NCI-H2107 treated with DMSO at 0.1 percent for 48 hours (cell line): ENCODE measurements around the gene SLC38A10.

Experiments
- DNase-seq: peaks from one replicate; lab custom pipeline; 2025; ENCODE audit not compliant: unreplicated experiment; lab: John Stamatoyannopoulos, UW

The SLC38A10 gene

GRCh38 chr17:81210868-81211267, 84.2 kb downstream of the SLC38A10 start:
- DNase-seq, result no peak

DNA sequence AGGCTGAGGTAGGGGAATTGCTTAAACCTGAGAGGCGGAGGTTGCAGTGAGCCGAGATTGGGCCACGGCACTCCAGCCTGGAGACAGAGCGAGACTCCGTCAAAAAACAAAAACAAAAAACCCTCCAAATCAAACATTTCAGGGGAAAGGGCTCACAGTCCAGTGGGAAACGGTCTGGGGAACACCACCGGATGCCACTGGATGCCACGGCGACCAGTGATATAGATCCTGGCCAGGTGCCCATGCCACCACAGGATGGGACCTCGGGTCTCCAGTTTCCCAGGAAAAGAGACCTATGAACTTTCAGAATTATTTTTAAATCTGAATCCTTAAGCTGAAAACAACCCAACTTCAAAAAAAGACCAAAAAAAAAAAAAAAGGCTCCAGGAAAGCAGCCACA, 84.6 kb downstream of the SLC38A10 start:
- DNase-seq, result no peak

- DNase-seq, result no peak
Observed at GRCh38 chr17:81209141-81209540, 86.0 kb downstream of the SLC38A10 start.

DNA sequence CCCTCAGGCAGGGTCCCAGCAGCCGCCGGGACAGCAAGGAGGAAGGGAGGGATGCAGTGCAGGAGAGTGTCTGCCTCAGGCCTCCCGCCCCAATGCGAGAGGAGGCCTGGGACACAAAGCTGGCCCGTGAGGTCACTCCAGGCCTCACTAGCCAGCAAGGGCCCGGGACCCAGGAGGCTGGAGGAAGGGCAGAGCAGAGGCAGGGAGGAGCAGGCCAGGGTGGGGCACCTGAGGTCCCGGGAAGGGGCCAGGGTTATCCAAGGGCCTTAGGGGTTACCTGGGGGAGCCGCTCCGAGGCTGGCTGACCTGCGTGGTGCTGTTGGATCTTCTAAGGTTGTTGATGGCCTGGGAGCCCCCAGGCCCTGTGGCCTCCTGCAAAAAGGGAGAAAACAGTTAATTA, 86.5 kb downstream of the SLC38A10 start:
- no peak for DNase-seq

GRCh38 chr17:81207610-81208581, 87.2 kb downstream of the SLC38A10 start:
- DNase-seq, result peak; percentile 24

GRCh38 chr17:81206657-81207056, 88.5 kb downstream of the SLC38A10 start:
- DNase-seq, result no peak

DNA sequence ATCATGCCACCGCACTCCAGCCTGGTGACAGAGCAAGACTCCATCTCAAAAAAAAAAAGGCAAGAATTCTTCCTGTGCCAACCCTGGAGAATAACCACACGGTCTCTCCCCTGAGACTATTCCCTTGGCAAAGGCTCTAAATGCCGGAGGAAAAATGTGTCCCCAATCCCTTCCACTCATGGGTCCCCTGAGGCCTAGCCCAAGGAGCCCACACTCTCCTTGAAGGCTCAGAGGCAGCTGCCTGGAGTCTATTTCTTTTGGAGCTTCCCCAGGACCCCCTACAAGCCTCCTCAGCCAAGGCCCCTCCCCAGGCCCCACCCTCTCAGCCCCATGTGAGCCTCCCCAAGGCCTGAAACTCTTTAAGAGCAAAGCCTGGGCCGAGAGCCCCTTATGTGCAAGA, 88.9 kb downstream of the SLC38A10 start:
- no peak for DNase-seq

DNA sequence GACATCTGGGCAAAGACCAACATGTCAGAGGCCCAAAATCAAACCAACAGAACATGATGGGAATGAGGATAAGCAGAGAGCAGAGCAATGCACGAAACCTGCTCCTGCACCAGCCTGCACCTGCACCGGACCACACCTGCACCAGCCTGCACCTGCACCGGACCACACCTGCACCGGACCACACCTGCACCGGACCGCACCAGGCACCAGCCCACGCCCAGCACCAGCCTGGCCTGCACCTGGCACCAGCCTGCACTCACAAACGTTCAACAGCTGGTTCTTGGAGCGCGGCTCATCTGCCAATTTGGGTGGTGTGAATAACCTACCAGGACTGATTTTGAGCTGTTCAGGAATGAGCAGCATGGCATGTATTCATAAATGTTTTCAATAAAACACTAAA, 90.5 kb downstream of the SLC38A10 start:
- no peak for DNase-seq

GRCh38 chr17:81203136-81203535, 92.0 kb downstream of the SLC38A10 start:
- no peak for DNase-seq

GRCh38 chr17:81202318-81202717, 92.8 kb downstream of the SLC38A10 start:
- no peak for DNase-seq

DNA sequence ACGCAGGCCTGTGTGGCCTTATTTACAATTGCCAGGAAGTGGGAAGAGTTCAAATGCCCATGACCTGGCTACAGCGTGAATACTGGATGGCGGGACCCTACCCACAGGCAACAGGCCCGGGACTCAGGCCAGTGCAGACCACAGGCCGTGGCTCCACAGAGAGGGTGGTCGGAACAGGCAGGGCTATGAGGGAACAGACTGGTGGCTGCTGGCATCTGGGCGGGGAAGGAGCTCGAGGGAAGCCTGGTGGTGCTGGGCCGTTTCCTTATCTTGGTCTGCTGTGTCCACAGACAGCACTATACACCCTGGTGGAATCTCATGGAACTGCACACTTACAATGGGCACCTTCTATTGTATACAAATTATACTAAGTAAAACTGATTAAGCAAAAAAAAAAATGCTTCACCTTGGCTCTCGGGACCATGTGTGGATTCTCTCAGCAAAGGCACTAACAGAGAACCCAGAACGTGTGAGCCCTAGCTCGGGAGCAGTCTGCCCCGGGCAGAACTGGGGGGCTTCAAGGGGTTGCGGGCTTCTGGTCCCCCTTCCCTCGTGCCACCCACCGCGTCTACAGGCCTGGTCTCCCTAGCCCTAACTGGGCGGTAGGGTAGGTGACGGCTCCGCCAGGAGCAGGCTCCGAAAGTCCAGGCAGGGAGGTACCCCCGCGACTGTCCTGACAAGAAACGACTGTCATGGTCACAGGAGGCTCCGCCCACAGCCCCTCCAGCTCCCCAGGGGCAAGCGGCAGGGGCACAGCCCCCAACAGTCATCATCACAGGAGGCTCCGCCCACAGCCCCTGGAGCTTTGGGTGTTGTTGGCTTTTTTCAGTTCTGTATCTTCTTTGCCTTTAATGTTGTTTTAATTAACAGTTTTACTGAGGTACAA, 94.2 kb downstream of the SLC38A10 start:
- DNase-seq, result no peak

DNA sequence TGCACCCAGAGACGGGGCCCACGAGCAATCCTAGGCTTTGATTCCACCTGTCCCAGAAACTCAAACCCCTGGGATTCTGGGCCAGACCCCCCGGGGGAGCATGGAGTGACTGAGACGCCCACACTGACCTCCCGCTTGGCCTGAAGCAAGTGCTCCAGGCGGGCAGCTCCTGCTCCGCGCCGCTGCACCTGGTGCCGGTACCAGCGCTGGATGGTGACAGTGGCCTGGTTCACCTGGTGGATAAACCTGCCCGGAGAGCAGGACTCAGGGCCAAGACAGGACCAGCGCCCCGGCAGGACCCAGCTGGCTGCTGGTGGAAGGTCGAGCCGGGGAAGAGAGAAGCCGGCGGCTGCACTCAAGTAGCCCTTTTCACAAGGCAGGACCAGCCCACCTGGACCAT, 94.9 kb downstream of the SLC38A10 start:
- DNase-seq, result no peak

- DNase-seq, result no peak
Observed at GRCh38 chr17:81199482-81199830, 95.7 kb downstream of the SLC38A10 start.

DNA sequence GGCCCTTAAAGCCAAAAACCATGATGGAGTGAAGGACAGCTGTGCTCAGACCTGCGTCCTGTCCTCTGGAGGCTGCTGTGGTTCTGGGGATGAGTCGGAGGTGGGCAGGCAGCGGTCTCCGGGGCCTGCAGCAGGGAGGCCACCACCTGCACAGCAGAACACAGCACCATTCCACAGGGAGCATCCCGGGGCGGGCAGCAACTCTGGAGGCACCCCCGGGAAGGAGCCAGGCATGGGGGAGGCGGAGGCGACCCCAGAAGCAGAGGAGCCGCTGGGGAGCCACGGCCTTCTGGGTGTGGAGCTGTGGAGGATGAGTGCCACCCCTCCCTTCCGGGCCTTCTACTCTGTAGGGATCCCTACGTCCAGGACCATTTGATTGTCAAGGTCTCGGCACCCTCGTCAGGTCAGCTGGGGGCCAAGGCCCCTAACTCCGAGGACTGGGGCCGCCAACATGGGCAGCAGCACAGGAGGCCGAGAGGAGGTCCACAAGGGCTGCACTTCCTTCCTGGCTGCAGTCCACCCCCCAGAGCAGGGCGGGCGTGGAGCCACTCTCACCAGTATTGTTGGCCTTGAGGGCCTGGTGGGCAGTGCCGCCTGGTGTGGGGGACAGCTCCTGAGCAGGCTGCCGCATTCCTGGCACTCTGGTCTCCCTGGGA, 96.2 kb downstream of the SLC38A10 start:
- DNase-seq, result no peak

DNA sequence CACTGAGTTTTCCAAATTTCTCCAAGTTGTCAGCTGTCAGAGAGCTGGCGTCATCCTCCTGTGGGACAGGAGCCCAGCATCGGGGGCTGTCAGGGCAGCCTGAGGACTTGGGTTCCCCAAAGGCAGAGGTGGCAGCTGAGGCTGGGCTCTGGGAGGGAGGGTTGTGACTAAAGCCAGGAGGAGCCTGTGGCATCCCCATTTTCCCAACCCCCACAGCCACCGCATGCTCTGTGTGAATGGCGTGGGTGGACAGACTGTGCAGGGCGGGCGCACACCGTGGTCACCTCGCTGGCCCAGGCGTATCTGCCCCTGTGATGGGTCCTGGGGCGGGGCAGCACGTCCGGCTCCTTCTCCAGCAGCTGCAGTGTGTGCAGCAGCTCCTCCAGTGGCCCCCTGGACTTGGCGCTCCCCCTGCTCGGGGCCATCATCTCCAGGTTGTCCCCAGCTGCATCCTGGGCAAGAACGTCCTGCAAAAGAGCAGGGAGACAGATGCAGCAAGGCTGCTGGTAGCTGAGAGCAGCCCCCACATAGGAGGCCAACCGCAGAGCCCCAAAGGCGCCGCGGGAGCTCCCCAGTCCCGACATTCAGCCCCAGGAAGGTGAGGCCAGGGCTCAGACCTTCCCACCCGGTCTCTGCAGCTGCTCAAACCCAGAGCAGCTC, 97.1 kb downstream of the SLC38A10 start:
- DNase-seq, result no peak

DNA sequence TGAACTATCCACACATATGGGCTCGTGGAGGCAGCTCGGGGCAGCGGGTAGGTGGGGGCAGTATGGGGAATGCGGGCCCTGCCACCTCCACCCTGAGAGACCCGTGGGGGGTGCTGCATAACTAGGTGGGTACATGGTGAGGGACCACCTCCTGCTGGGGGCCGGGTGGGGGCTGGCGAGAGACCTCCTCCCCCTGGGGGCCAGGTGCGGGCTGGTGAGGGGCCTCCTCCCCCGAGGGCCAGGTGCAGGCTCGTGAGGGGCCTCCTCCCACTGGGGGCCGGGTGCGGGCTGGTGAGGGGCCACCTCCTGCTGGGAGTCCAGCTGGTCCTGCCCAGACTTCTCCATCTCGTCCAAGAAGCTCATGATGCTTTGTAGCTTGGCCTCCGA, 97.7 kb downstream of the SLC38A10 start:
- DNase-seq, result no peak

DNA sequence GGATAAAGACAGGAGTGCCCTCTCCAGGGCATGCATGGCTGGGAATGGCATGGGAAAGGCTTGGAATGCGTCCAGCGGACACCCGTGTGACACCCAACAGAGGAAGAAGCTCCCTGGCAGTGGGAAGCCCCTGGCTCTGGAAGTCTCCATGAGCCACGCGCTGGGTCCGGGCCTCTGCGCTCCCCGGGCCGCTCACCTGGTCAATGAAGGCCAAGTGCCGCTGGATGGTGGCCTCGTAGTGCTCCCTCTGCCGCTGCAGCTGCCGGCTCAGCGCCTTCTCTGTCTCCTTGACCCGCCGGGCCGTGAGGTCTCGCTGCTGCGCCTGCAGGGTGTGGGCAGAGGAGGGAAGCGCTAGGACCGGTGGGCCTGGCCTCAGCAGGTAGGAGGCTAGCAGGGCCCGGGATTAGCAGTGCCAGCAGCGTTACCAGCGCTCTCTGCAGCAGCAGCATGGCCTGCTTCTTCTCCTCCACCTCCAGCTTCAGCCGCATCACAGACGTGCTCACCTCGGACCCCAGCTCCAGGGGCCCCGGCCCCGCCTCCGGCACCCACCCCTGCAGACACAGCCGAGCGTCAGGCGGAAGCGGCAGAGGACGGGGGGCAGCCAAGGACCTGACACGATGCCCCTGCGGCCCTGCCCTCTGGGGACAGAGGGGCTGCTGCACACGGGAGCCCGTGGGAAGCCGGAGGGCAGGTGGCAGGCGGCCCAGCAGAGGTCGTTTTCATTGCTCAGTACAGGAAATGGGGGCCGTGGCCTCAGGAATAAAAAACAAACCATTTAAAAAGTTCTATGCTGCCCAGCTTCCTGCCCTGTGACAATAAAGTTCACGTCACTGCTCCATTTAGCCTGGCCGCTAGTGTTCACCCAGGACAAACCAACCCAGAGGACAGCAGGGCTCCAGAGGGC, 98.3 kb downstream of the SLC38A10 start:
- DNase-seq, result no peak

DNA sequence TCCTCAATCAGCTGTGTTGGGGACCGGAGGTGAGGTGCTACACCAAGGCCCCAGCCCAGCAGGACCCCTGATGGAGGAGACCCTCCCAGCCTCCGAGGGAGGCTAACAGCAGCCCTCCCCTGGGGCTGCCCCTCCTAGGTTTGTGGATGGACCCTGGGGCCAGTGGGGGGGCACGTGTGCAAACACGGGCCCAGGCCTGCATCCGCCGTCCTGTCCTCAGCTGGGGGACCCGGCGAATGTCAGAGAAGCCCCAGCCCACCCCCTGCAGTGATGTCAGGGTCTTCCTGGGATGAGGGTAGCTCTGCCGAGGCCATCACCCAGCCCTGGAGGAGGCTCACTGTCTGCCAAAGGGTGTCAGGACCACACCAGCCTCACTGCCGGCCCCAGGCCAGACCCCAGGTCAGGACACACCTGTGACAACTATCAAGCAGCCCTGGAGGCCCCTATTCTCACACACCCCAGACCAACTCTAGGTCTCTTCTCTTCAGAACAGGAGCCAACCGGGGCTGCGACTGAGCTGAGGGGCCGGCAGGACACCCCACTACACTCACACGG, 99.1 kb downstream of the SLC38A10 start:
- DNase-seq, result no peak
